ENCODE data around the gene HYAL3. TPM values are rescaled to one million over a fixed set of nuclear protein-coding genes. Genes with fewer than 3 reads are reported as not detected.

HYAL3 gene
- total RNA-seq, 2 donors from 2014 or later: 0.74 to 3.5 TPM

GRCh38 chr3:50293079-50293801 lies 6.0 kb downstream of the HYAL3 start:
- no peak for DNase-seq (ENCODE audit: low spot score)
- peak overlapping the region; percentile 91 to 96 for H3K27ac ChIP-seq
- peaks cover 0 to 37% of the 10 kb centered on the region in 2 donors for H3K4me1 ChIP-seq
- no peaks in the 10 kb centered on the region for H3K9me3 ChIP-seq
- no peaks in the 10 kb centered on the region for H3K27me3 ChIP-seq
- peaks cover 24% of the 10 kb centered on the region for H3K36me3 ChIP-seq
- TF ChIP-seq, protein P1, sequence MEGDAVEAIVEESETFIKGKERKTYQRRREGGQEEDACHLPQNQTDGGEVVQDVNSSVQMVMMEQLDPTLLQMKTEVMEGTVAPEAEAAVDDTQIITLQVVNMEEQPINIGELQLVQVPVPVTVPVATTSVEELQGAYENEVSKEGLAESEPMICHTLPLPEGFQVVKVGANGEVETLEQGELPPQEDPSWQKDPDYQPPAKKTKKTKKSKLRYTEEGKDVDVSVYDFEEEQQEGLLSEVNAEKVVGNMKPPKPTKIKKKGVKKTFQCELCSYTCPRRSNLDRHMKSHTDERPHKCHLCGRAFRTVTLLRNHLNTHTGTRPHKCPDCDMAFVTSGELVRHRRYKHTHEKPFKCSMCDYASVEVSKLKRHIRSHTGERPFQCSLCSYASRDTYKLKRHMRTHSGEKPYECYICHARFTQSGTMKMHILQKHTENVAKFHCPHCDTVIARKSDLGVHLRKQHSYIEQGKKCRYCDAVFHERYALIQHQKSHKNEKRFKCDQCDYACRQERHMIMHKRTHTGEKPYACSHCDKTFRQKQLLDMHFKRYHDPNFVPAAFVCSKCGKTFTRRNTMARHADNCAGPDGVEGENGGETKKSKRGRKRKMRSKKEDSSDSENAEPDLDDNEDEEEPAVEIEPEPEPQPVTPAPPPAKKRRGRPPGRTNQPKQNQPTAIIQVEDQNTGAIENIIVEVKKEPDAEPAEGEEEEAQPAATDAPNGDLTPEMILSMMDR (IDR thresholded peaks at IDR 0.05): no peak
- H3K4me3 ChIP-seq: peak overlapping the region in 1 of 2 donors; percentile 99

- Histone ChIP-seq H3K27ac (peak within 1 kb of the TSS; percentile 91 to 96), H3K36me3 (peaks cover 32% of the 10 kb centered on the region), H3K9me3 (no peaks in the 10 kb centered on the region), H3K4me1 (peaks cover 0 to 36% of the 10 kb centered on the region in 2 donors), H3K27me3 (no peaks in the 10 kb centered on the region), H3K4me3 (peak within 1 kb of the TSS; percentile 88 to 99)
- TF ChIP-seq, protein P1 (IDR thresholded peaks at IDR 0.05): peak in 1 of 2 donors; percentile 16
- peak; percentile 98 for DNase-seq (ENCODE audit: low spot score)
These were observed 6.8 kb downstream of the HYAL3 start, which contains the start of gene IFRD2 for GRCh38 chr3:50292159-50293078. IFRD2 (minus strand) TSS chr3:50292429; CDS start chr3:50292274, 155 bp downstream.

- Histone ChIP-seq H3K9me3 (no peaks in the 10 kb centered on the region), H3K27ac (no peak overlapping the region), H3K4me1 (peaks cover 0 to 58% of the 10 kb centered on the region in 2 donors), H3K4me3 (no peak overlapping the region), H3K27me3 (no peaks in the 10 kb centered on the region), H3K36me3 (peaks cover 38% of the 10 kb centered on the region)
- TF ChIP-seq, protein P1 (IDR thresholded peaks at IDR 0.05): no peak
- no peak for DNase-seq (ENCODE audit: low spot score)
These were observed 9.0 kb downstream of the HYAL3 start for GRCh38 chr3:50290161-50290641.

GRCh38 chr3:50289130-50289529 lies 10.1 kb downstream of the HYAL3 start:
- TF ChIP-seq, protein P1 (IDR thresholded peaks at IDR 0.05): no peak

DNA sequence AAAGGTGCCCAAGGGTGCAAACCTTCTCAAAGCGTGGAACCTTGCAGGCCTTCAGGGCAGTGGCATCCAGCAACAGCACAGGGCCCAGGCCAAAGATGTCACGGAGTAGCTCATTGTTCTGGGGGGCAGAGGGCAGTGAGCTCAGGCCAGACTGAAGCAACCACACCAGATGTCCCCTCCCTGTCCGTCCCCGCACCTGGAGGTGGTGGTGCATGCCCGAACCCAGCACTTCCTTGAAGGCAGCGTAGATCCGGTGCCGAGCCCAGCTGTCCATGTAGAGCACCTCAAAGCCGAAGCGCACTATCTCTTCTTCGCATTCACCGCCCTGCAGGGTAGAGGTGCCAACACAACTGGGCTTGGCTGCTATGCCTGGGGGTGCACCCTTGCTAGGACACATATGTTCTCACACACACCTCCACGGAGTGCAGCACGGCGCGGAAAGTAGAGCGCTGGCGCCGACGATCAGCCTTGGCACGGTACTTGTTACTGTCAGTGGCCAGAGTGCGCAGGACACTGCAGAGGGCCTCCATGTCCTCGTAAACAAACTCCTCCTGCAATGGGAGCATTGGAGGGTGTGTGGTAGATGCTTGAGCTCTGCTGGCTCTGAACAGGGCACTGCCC lies 10.7 kb downstream of the HYAL3 start:
- Histone ChIP-seq H3K9me3 (no peaks in the 10 kb centered on the region), H3K4me1 (peaks cover 0 to 57% of the 10 kb centered on the region in 2 donors), H3K36me3 (peaks cover 38% of the 10 kb centered on the region), H3K4me3 (no peak overlapping the region), H3K27ac (no peak overlapping the region), H3K27me3 (no peaks in the 10 kb centered on the region)
- TF ChIP-seq, protein P1 (IDR thresholded peaks at IDR 0.05): no peak
- no peak for DNase-seq (ENCODE audit: low spot score)

More at GRCh38 chr3:50289130-50289529, 10.1 kb downstream of the HYAL3 start:
- no peaks in the 10 kb centered on the region for H3K27me3 ChIP-seq
- H3K4me1 ChIP-seq: peaks cover 0 to 58% of the 10 kb centered on the region in 2 donors
- no peak for DNase-seq (ENCODE audit: low spot score)
- H3K4me3 ChIP-seq: no peak overlapping the region
- peaks cover 38% of the 10 kb centered on the region for H3K36me3 ChIP-seq
- no peak overlapping the region for H3K27ac ChIP-seq
- no peaks in the 10 kb centered on the region for H3K9me3 ChIP-seq

Measured in right atrium auricular region (tissue), 2 donors.